GM12872 (cell line): ENCODE results near the gene PHF8.

Source experiments
- TF ChIP-seq, protein P1 (sequence below): IDR thresholded peaks from 3 replicates; pipeline ENCODE4 v1.5.1; 2011; ENCODE audit warnings: low read depth, mild to moderate bottlenecking, low read length, moderate library complexity; ENCODE audit not compliant: insufficient read depth

The PHF8 gene

GRCh38 chrX:53918702-53919101, 125.6 kb downstream of the PHF8 start:
- TF ChIP-seq, protein P1, sequence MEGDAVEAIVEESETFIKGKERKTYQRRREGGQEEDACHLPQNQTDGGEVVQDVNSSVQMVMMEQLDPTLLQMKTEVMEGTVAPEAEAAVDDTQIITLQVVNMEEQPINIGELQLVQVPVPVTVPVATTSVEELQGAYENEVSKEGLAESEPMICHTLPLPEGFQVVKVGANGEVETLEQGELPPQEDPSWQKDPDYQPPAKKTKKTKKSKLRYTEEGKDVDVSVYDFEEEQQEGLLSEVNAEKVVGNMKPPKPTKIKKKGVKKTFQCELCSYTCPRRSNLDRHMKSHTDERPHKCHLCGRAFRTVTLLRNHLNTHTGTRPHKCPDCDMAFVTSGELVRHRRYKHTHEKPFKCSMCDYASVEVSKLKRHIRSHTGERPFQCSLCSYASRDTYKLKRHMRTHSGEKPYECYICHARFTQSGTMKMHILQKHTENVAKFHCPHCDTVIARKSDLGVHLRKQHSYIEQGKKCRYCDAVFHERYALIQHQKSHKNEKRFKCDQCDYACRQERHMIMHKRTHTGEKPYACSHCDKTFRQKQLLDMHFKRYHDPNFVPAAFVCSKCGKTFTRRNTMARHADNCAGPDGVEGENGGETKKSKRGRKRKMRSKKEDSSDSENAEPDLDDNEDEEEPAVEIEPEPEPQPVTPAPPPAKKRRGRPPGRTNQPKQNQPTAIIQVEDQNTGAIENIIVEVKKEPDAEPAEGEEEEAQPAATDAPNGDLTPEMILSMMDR: no peak

DNA sequence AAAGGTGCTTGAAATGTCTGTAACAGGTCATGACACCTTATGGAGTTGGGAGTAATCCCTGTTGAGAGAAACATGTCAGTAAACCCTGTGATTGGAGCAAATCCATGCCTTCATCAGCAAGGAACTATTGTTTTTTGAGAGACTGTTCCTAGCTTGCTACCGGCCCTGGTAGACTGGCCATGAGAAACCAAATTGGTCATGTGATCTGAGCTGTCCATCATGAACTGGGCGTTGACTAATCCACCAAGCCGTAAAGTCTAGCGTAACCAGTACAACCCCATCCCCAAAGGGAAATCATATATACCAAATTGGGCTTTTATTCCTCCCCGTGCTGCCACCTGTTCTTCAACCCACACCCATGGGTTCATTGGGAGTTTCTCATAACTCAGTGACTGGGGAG, 143.7 kb downstream of the PHF8 start:
- TF ChIP-seq, protein P1: no peak

DNA sequence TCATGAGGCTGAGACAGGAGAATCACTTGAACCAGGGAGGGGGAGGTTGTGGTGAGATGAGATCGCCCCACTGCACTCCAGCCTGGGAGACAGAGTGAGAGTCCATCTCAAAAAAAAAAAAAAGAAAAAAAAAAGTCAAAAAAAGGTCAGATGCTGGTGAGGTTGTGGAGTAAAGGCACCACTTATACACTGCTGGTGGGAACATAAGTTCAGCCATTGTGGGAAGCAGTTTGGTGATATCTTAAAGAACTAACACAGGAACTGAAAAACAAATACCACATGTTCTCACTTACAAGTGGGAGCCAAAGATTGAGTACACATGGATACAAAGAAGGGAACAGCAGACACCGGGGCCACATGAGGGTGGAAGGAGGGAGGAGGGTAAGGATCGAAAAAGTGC, 149.0 kb downstream of the PHF8 start:
- TF ChIP-seq, protein P1: no peak
